ENCODE measurements around the gene EPN1.

GRCh38 chr19:55738302-55738701 is 63.3 kb downstream of the EPN1 start, which contains the start of gene NLRP9:
- TF ChIP-seq YY1 (IDR thresholded peaks at IDR 0.05; ENCODE audit: low read depth) (no peak), RAD21 (IDR thresholded peaks at IDR 0.05; ENCODE audit: low read depth) (no peak), TAF1 (IDR thresholded peaks at IDR 0.05; ENCODE audit: low read depth) (no peak), REST (IDR thresholded peaks at IDR 0.05; ENCODE audit: low read depth) (no peak), EP300 (IDR thresholded peaks at IDR 0.05; ENCODE audit: borderline replicate concordance) (no peak), TEAD4 (IDR thresholded peaks at IDR 0.05) (no peak), EGR1 (IDR thresholded peaks at IDR 0.05) (no peak), ZBTB7A (IDR thresholded peaks at IDR 0.05; ENCODE audit: low read depth) (no peak), CEBPB (IDR thresholded peaks at IDR 0.05) (no peak)

Data from Ishikawa (cell line).